ENCODE results near the gene GUCA2B. TPM values are rescaled to one million over a fixed set of nuclear protein-coding genes. Genes with fewer than 3 reads are reported as not detected.

Gene GUCA2B
- total RNA-seq, 4 donors from 2014 or later = not detected

DNA sequence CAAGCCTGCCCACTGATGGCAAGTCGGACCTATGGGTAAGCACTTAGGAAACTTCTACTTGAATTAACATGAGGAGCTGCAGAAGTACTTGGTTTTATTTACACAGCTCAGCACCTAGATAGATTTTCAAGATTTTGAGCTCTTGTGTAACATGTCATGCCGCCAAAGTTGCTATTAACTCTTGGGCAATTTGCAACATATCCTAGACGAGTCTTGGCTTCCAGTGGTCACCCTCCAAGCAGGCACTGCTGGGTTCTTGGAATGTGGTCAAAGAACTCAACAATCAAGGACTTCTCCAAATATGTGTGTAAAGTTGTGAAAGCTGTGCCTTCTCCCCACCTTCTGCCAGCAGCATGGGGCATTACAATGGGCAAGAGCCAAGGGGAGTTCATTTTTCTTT is 17.8 kb upstream of the GUCA2B start:
- no peak for DNase-seq (ENCODE audit: low spot score in 2 of 2)
- Histone ChIP-seq H3K27me3 (peaks cover 5% of the 10 kb centered on the region), H3K27ac (no peak overlapping the region), H3K4me1 (no peaks in the 10 kb centered on the region), H3K36me3 (no peaks in the 10 kb centered on the region), H3K4me3 (no peak overlapping the region), H3K9me3 (no peaks in the 10 kb centered on the region)
- TF ChIP-seq CTCF (IDR thresholded peaks at IDR 0.05) = no peak
- TF ChIP-seq POLR2A (IDR thresholded peaks at IDR 0.05) = no peak
- no peak for TF ChIP-seq POLR2AphosphoS5 (IDR thresholded peaks at IDR 0.05)
- no peak for TF ChIP-seq EP300 (IDR thresholded peaks at IDR 0.05)
- WGBS = 65% methylated on average over 3 of the region's 3 CpGs

- Histone ChIP-seq H3K4me1 (no peaks in the 10 kb centered on the region), H3K27ac (no peak overlapping the region), H3K27me3 (peaks cover 6% of the 10 kb centered on the region), H3K9me3 (no peaks in the 10 kb centered on the region), H3K4me3 (no peak overlapping the region), H3K36me3 (no peaks in the 10 kb centered on the region)
- no peak for DNase-seq (ENCODE audit: low spot score in 2 of 2)
- no peak for TF ChIP-seq EP300 (IDR thresholded peaks at IDR 0.05)
- no peak for TF ChIP-seq POLR2A (IDR thresholded peaks at IDR 0.05)
- TF ChIP-seq POLR2AphosphoS5 (IDR thresholded peaks at IDR 0.05) = no peak
- no peak for TF ChIP-seq CTCF (IDR thresholded peaks at IDR 0.05)
Measured at GRCh38 chr1:42136466-42136865, 16.7 kb upstream of the GUCA2B start.

DNA sequence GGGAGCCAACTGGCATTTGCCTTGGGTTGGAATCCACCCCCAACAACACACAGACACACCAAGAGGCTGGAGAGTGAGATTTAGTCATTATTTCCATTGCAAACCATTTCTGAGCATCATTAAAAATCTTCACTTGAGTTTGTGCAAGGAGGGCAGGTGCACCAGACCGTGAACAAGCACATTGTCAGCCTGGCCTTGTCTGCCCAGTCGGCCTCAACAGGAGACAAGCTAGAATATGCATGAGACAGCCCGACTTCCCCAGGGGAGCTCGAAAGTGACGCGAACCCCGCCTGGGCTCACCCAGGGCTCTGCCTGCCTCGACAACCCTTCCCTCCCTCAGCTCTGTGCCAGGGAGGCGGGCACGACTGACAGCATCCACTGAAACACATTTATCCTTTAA is 15.4 kb upstream of the GUCA2B start:
- Histone ChIP-seq H3K27ac (no peak overlapping the region), H3K4me1 (no peaks in the 10 kb centered on the region), H3K36me3 (no peaks in the 10 kb centered on the region), H3K27me3 (peaks cover 15% of the 10 kb centered on the region), H3K4me3 (no peak overlapping the region), H3K9me3 (no peaks in the 10 kb centered on the region)
- no peak for DNase-seq (ENCODE audit: low spot score in 2 of 2)
- no peak for TF ChIP-seq POLR2A (IDR thresholded peaks at IDR 0.05)
- no peak for TF ChIP-seq EP300 (IDR thresholded peaks at IDR 0.05)
- no peak for TF ChIP-seq CTCF (IDR thresholded peaks at IDR 0.05)
- TF ChIP-seq POLR2AphosphoS5 (IDR thresholded peaks at IDR 0.05) = no peak
- WGBS = 64% methylated on average over 10 of the region's 10 CpGs

DNA sequence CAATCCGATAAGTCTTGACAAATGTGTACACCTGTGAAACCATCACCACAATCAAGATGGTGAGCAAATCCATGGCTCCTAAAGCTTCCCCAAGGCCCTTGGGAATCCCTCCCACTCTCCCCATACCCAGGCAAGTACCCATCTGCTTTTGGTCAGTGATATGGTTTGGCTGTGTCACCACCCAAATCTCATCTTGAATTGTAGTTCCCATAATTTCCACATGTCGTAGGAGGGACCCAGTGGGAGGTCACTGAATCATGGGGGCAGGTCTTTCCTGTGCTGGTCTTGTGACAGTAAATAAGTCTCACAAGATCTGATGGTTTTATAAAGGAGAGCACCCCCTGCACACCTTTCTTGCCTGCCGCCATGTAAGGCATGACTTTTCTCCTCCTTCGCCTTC is 14.6 kb upstream of the GUCA2B start:
- DNase-seq (ENCODE audit: low spot score in 2 of 2) = no peak
- Histone ChIP-seq H3K27ac (no peak overlapping the region), H3K36me3 (no peaks in the 10 kb centered on the region), H3K27me3 (peaks cover 15% of the 10 kb centered on the region), H3K4me1 (peaks cover 4% of the 10 kb centered on the region), H3K4me3 (no peak overlapping the region), H3K9me3 (no peaks in the 10 kb centered on the region)
- WGBS = 90% methylated on average over 4 of the region's 4 CpGs
- TF ChIP-seq EP300 (IDR thresholded peaks at IDR 0.05) (no peak), POLR2AphosphoS5 (IDR thresholded peaks at IDR 0.05) (no peak), CTCF (IDR thresholded peaks at IDR 0.05) (no peak), POLR2A (IDR thresholded peaks at IDR 0.05) (no peak)

- H3K27ac ChIP-seq = no peak overlapping the region
- no peaks in the 10 kb centered on the region for H3K36me3 ChIP-seq
- peaks cover 4% of the 10 kb centered on the region for H3K4me1 ChIP-seq
- no peak overlapping the region for H3K4me3 ChIP-seq
- H3K9me3 ChIP-seq = no peaks in the 10 kb centered on the region
- H3K27me3 ChIP-seq = peaks cover 19% of the 10 kb centered on the region
- 69% methylated on average over 3 of the region's 3 CpGs for WGBS
- TF ChIP-seq CTCF (IDR thresholded peaks at IDR 0.05) (no peak), POLR2AphosphoS5 (IDR thresholded peaks at IDR 0.05) (no peak), EP300 (IDR thresholded peaks at IDR 0.05) (no peak), POLR2A (IDR thresholded peaks at IDR 0.05) (no peak)
- DNase-seq (ENCODE audit: low spot score in 2 of 2) = no peak
Measured at GRCh38 chr1:42139444-42139843, 13.8 kb upstream of the GUCA2B start.

All from suprapubic skin (tissue), 4 donors.